GM23338 (cell line): ENCODE results near the gene CYP11A1. TPM values are rescaled to one million over a fixed set of nuclear protein-coding genes. Genes with fewer than 3 reads are reported as not detected.

Experiments
- ATAC-seq: fragments of 200-7000 bp; cut with Tn5 transposase; 3 replicates; pipeline ENCODE4 v1.9.1; 2020
- DNase-seq: peaks from one replicate; pipeline ENCODE4 v3.0.0-alpha.2; 2015; ENCODE audit warnings: low spot score
- H2AFZ ChIP-seq: fragments of 200-600 bp; sonication (generic); 2 replicates; pipeline ENCODE4 v1.8.0; 2016; ENCODE audit warnings: antibody characterized with exemption, mild to moderate bottlenecking, moderate library complexity
- H3F3A ChIP-seq: fragments of 200-600 bp; sonication (generic); replicated peaks from 2 replicates; pipeline ENCODE4 v1.8.0; 2017; ENCODE audit warnings: antibody characterized with exemption, mixed run types, low read depth
- H3K27ac ChIP-seq: fragments of 200-600 bp; sonication (generic); 2 replicates; pipeline ENCODE4 v1.6.1; 2016; ENCODE audit warnings: low read depth
- H3K27me3 ChIP-seq: fragments of 200-600 bp; sonication (generic); 2 replicates; pipeline ENCODE4 v1.8.0; 2016; ENCODE audit warnings: mild to moderate bottlenecking, mixed run types, moderate library complexity; ENCODE audit not compliant: insufficient read depth
- H3K36me3 ChIP-seq: fragments of 200-600 bp; sonication (generic); 2 replicates; pipeline ENCODE4 v1.8.0; 2016; ENCODE audit warnings: mild to moderate bottlenecking; ENCODE audit not compliant: insufficient read depth
- H3K4me1 ChIP-seq: fragments of 200-600 bp; sonication (generic); 2 replicates; pipeline ENCODE4 v1.8.0; 2016; ENCODE audit warnings: mild to moderate bottlenecking, moderate library complexity; ENCODE audit not compliant: insufficient read depth
- H3K4me2 ChIP-seq: fragments of 200-600 bp; sonication (generic); 2 replicates; pipeline ENCODE4 v1.7.1; 2017; ENCODE audit warnings: mixed run types
- H3K4me3 ChIP-seq: fragments of 200-600 bp; sonication (generic); 2 replicates; pipeline ENCODE4 v1.6.1; 2016; ENCODE audit warnings: mixed run types
- H3K79me2 ChIP-seq: fragments of 200-600 bp; sonication (generic); replicated peaks from 2 replicates; pipeline ENCODE4 v1.8.0; 2017; ENCODE audit warnings: mild to moderate bottlenecking; ENCODE audit not compliant: insufficient read depth
- H3K9me2 ChIP-seq: fragments of 200-600 bp; sonication (generic); 2 replicates; pipeline ENCODE4 v1.8.0; 2017; ENCODE audit not compliant: insufficient read depth
- H4K20me1 ChIP-seq: fragments of 200-600 bp; sonication (generic); replicated peaks from 2 replicates; pipeline ENCODE4 v1.8.0; 2017; ENCODE audit warnings: mild to moderate bottlenecking; ENCODE audit not compliant: insufficient read depth
- H3K27ac Mint-ChIP-seq: 2 replicates; pipeline ENCODE4 v1.8.0; 2020; ENCODE audit warnings: inconsistent platforms, mild to moderate bottlenecking, moderate library complexity, mixed read lengths
- H3K27me3 Mint-ChIP-seq: 3 replicates; pipeline ENCODE4 v1.8.0; 2022; ENCODE audit warnings: low read depth, mild to moderate bottlenecking, moderate library complexity, mixed read lengths, inconsistent platforms; ENCODE audit not compliant: insufficient read depth, poor library complexity
- H3K36me3 Mint-ChIP-seq: 3 replicates; pipeline ENCODE4 v1.8.0; 2021; ENCODE audit warnings: low read depth, mild to moderate bottlenecking, inconsistent platforms, moderate library complexity, mixed read lengths
- H3K4me1 Mint-ChIP-seq: 3 replicates; pipeline ENCODE4 v1.8.0; 2020; ENCODE audit warnings: mild to moderate bottlenecking, inconsistent platforms, mixed read lengths
- H3K4me3 Mint-ChIP-seq: 3 replicates; pipeline ENCODE4 v1.8.0; 2021; ENCODE audit warnings: moderate library complexity, mild to moderate bottlenecking, inconsistent platforms, mixed read lengths
- H3K9me3 Mint-ChIP-seq: 3 replicates; pipeline ENCODE4 v1.8.0; 2020; ENCODE audit warnings: moderate library complexity, mild to moderate bottlenecking, inconsistent platforms, mixed read lengths
- CTCF ChIP-seq, 2 experiments: fragments of 200-600 bp in 1 of 2; sonication (generic) in 1 of 2; conservative IDR thresholded peaks; 2 replicates each; pipeline versions ENCODE4 v1.5.1 to v1.6.1; 2016 to 2017; ENCODE audit warnings: antibody characterized with exemption in 2 of 2, low read depth in 2 of 2, mild to moderate bottlenecking in 2 of 2, moderate library complexity in 1 of 2
- ETS1 ChIP-seq: IDR thresholded peaks from 2 replicates; pipeline ENCODE4 v1.6.1; 2016; ENCODE audit warnings: antibody characterized with exemption
- JUNB ChIP-seq: IDR thresholded peaks from one replicate; pipeline ENCODE4 v1.6.1; 2016; ENCODE audit warnings: antibody characterized with exemption; ENCODE audit not compliant: unreplicated experiment
- NANOG ChIP-seq: IDR thresholded peaks from 2 replicates; pipeline ENCODE4 v1.6.1; 2016; ENCODE audit warnings: antibody characterized with exemption, borderline replicate concordance
- REST ChIP-seq: IDR thresholded peaks from one replicate; pipeline ENCODE4 v1.6.1; 2018; ENCODE audit warnings: antibody characterized with exemption; ENCODE audit not compliant: unreplicated experiment
- ZNF114 ChIP-seq: fragments of 250-450 bp; sonication (Bioruptor Pico); IDR thresholded peaks from 2 replicates; pipeline ENCODE4 v1.5.0; 2020; ENCODE audit warnings: mild to moderate bottlenecking, moderate library complexity
- ZNF331 ChIP-seq: fragments of 250-450 bp; sonication (Bioruptor Pico); IDR thresholded peaks from 2 replicates; pipeline ENCODE4 v1.5.0; 2020; ENCODE audit warnings: low read depth, mild to moderate bottlenecking, moderate library complexity
- ZNF462 ChIP-seq: fragments of 250-450 bp; sonication (Bioruptor Pico); IDR thresholded peaks from 2 replicates; pipeline ENCODE4 v1.5.0; 2020; ENCODE audit warnings: mild to moderate bottlenecking, moderate library complexity
- polyA plus RNA-seq: library from polyadenylated mRNA; unstranded; fragments of >200 nt; fragmentation: Nextera tagmentation; extraction: Ambion mirVana; gene quantifications from 2 replicates; pipeline ENCODE4 v1.2.1, GENCODE V29; 2016
- total RNA-seq: library from RNA; depleted of rRNA; stranded (reverse); fragments of >200 nt; shearing (Covaris generic); gene quantifications from 2 replicates; pipeline ENCODE4 v1.2.3, GENCODE V29; 2014

CYP11A1 gene
- total and polyA plus RNA-seq, 2 experiments from 2014 or later = 1.2 to 1.7 TPM

- no peak overlapping the region for H3K27ac Mint-ChIP-seq
- DNase-seq = no peak
- H3K4me2 ChIP-seq = no peak overlapping the region
- peaks cover 21% of the 10 kb centered on the region for H3K4me1 Mint-ChIP-seq
- no peaks in the 10 kb centered on the region for H3K79me2 ChIP-seq
- H3K4me3 Mint-ChIP-seq = no peak overlapping the region
- no peak overlapping the region for H3K27ac ChIP-seq
- TF ChIP-seq ETS1 (no peak), ZNF331 (no peak), NANOG (no peak)
- no peaks in the 10 kb centered on the region for H3K27me3 ChIP-seq
- no peak overlapping the region for H2AFZ ChIP-seq
- H3K9me3 Mint-ChIP-seq = no peaks in the 10 kb centered on the region
- no peak overlapping the region for H3K4me3 ChIP-seq
- H3K36me3 Mint-ChIP-seq = no peaks in the 10 kb centered on the region
- peaks cover 5% of the 10 kb centered on the region; the same call in 1 of the 2 replicates for H3K4me1 ChIP-seq
- H4K20me1 ChIP-seq = no peaks in the 10 kb centered on the region
- no peaks in the 10 kb centered on the region for H3F3A ChIP-seq
- H3K27me3 Mint-ChIP-seq = peaks cover 14% of the 10 kb centered on the region
- no peak for ATAC-seq
- H3K36me3 ChIP-seq = no peaks in the 10 kb centered on the region
- no peaks in the 10 kb centered on the region for H3K9me2 ChIP-seq
Measured at GRCh38 chr15:74400313-74400860, 32.9 kb upstream of the CYP11A1 start.

GRCh38 chr15:74399511-74400312 is 32.3 kb upstream of the CYP11A1 start:
- Mint-ChIP-seq H3K27ac (no peak overlapping the region), H3K4me1 (peaks cover 21% of the 10 kb centered on the region), H3K4me3 (no peak overlapping the region), H3K9me3 (no peaks in the 10 kb centered on the region), H3K27me3 (peaks cover 17% of the 10 kb centered on the region), H3K36me3 (no peaks in the 10 kb centered on the region)
- Histone ChIP-seq H3F3A (no peaks in the 10 kb centered on the region), H3K27me3 (no peaks in the 10 kb centered on the region), H3K4me2 (no peak overlapping the region), H3K36me3 (no peaks in the 10 kb centered on the region), H4K20me1 (no peaks in the 10 kb centered on the region), H3K9me2 (no peaks in the 10 kb centered on the region), H3K27ac (no peak overlapping the region), H3K4me1 (peaks cover 5% of the 10 kb centered on the region; the same call in 1 of the 2 replicates), H3K4me3 (no peak overlapping the region), H2AFZ (no peak overlapping the region), H3K79me2 (no peaks in the 10 kb centered on the region)
- ATAC-seq = no peak
- no peak for DNase-seq
- TF ChIP-seq CTCF (conservative IDR thresholded peaks at IDR 0.05; ENCODE audit: low read depth in 2 of 2) = no peak
- TF ChIP-seq JUNB = no peak
- no peak for TF ChIP-seq ZNF114 (CRISPR knock-in tag)
- TF ChIP-seq ZNF462 = no peak
- no peak for TF ChIP-seq REST
